Breast epithelium (tissue), 4 donors: Measurements from ENCODE around the gene ZMYND8. TPM values are rescaled to one million over a fixed set of nuclear protein-coding genes. Genes with fewer than 3 reads are reported as not detected.
A peak's percentile ranks its signal among the peaks of the same experiment; 100 is the strongest.
"Not testable (repeated sequence)": the region's sequence is repeated elsewhere in the genome, so short reads cannot be mapped to it uniquely, and the experiment has no call there.

Source experiments
- DNase-seq, 2 donors: peaks; one replicate each; pipeline ENCODE4 v3.0.0-alpha.2; 2019; ENCODE audit warnings: low spot score in 2 of 2
- H3K27ac ChIP-seq, 2 donors: fragments of 200-600 bp; sonication (generic) in 1 of 2; one replicate each; pipeline ENCODE4 v1.5.1; 2016 to 2019; ENCODE audit warnings: mild to moderate bottlenecking in 1 of 2
- H3K27me3 ChIP-seq, 2 donors: fragments of 200-600 bp; sonication (generic) in 1 of 2; one replicate each; pipeline versions ENCODE4 v1.5.1 to v1.6.0; 2017 to 2019; ENCODE audit warnings: control low read depth in 1 of 2, mild to moderate bottlenecking in 1 of 2
- H3K36me3 ChIP-seq: fragments of 200-600 bp; one replicate; pipeline ENCODE4 v1.5.1; 2019
- H3K4me1 ChIP-seq, 2 donors: fragments of 200-600 bp; sonication (generic); one replicate each; pipeline ENCODE4 v1.5.1; 2016 to 2019; ENCODE audit warnings: control low read depth in 1 of 2
- H3K4me3 ChIP-seq, 3 donors: fragments of 200-600 bp; sonication (generic); 1 replicate in 2 of 3; 2 replicates in 1 of 3; pipeline ENCODE4 v1.5.1; 2016 to 2019; ENCODE audit warnings: mild to moderate bottlenecking in 3 of 3, moderate library complexity in 2 of 3
- H3K9me3 ChIP-seq, 2 donors: fragments of 200-600 bp; sonication (generic) in 1 of 2; one replicate each; pipeline ENCODE4 v1.5.1; 2016 to 2019; ENCODE audit warnings: control low read depth in 1 of 2
- CTCF ChIP-seq, 3 donors: fragments of 450-650 bp; IDR thresholded peaks; one replicate each; pipeline ENCODE4 v1.5.1; 2016 to 2017; ENCODE audit warnings: antibody characterized with exemption in 3 of 3, mild to moderate bottlenecking in 3 of 3, moderate library complexity in 3 of 3
- POLR2A ChIP-seq: fragments of 450-650 bp; IDR thresholded peaks from one replicate; pipeline ENCODE4 v1.6.1; 2016; ENCODE audit warnings: antibody characterized with exemption, mild to moderate bottlenecking, moderate library complexity
- POLR2AphosphoS5 ChIP-seq, 3 donors: sonication (generic); formaldehyde crosslinking; IDR thresholded peaks; one replicate each; pipeline ENCODE4 v1.6.1; 2017; ENCODE audit warnings: antibody characterized with exemption in 3 of 3
- intact Hi-C: fragments of 100-400 bp; cut with DNase I; formaldehyde crosslinking; loops from one replicate; pipeline ENCODE4 v1.15.1; 2023; ENCODE audit warnings: low total_unique reads
- total RNA-seq, 3 donors: library from RNA; depleted of rRNA; stranded (reverse); fragments of >200 nt; gene quantifications; one replicate each; pipeline ENCODE4 v1.1.0, GENCODE V29; 2016

ZMYND8 gene
- total RNA-seq, 3 donors from 2014 or later: 40.6 to 47.7 (median 41.4) TPM

GRCh38 chr20:47283411-47283810 lies 73.1 kb downstream of the ZMYND8 start:
- no peaks in the 10 kb centered on the region for H3K9me3 ChIP-seq
- no peaks in the 10 kb centered on the region for H3K36me3 ChIP-seq
- H3K4me1 ChIP-seq: no peaks in the 10 kb centered on the region
- no peak overlapping the region for H3K4me3 ChIP-seq
- no peaks in the 10 kb centered on the region for H3K27me3 ChIP-seq
- intact Hi-C loops: no loop called here
- H3K27ac ChIP-seq: no peak overlapping the region
- TF ChIP-seq CTCF (IDR thresholded peaks at IDR 0.05) (no peak), POLR2A (no peak), POLR2AphosphoS5 (IDR thresholded peaks at IDR 0.05) (no peak)
- no peak for DNase-seq

- no peak for DNase-seq
- intact Hi-C loops: no loop called here
- Histone ChIP-seq H3K4me1 (no peaks in the 10 kb centered on the region), H3K27me3 (no peaks in the 10 kb centered on the region), H3K4me3 (no peak overlapping the region), H3K27ac (no peak overlapping the region), H3K9me3 (no peaks in the 10 kb centered on the region), H3K36me3 (no peaks in the 10 kb centered on the region)
- TF ChIP-seq POLR2AphosphoS5 (IDR thresholded peaks at IDR 0.05) (no peak), CTCF (IDR thresholded peaks at IDR 0.05) (peak in 1 of 3 donors; percentile 5)
These were observed 73.6 kb downstream of the ZMYND8 start for GRCh38 chr20:47282864-47283263.

GRCh38 chr20:47281376-47281775 lies 75.1 kb downstream of the ZMYND8 start:
- no peak for TF ChIP-seq POLR2AphosphoS5 (IDR thresholded peaks at IDR 0.05)
- intact Hi-C loops: no loop called here
- Histone ChIP-seq H3K4me3 (no peak overlapping the region), H3K4me1 (no peaks in the 10 kb centered on the region), H3K36me3 (no peaks in the 10 kb centered on the region), H3K27ac (no peak overlapping the region), H3K27me3 (no peaks in the 10 kb centered on the region), H3K9me3 (no peaks in the 10 kb centered on the region)
- DNase-seq: no peak

- intact Hi-C loops: no loop called here
- Histone ChIP-seq H3K4me1 (peaks cover 0 to 3% of the 10 kb centered on the region in 2 donors), H3K27me3 (no peaks in the 10 kb centered on the region), H3K36me3 (no peaks in the 10 kb centered on the region), H3K9me3 (no peaks in the 10 kb centered on the region), H3K4me3 (no peak overlapping the region), H3K27ac (no peak overlapping the region)
- DNase-seq: no peak
- TF ChIP-seq CTCF (IDR thresholded peaks at IDR 0.05) (no peak), POLR2AphosphoS5 (IDR thresholded peaks at IDR 0.05) (no peak), POLR2A (no peak)
These were observed 75.8 kb downstream of the ZMYND8 start for GRCh38 chr20:47280668-47281067.

GRCh38 chr20:47280228-47280627 lies 76.3 kb downstream of the ZMYND8 start:
- H3K4me1 ChIP-seq: peaks cover 0 to 4% of the 10 kb centered on the region in 2 donors
- H3K27ac ChIP-seq: no peak overlapping the region
- no peaks in the 10 kb centered on the region for H3K36me3 ChIP-seq
- no peak overlapping the region for H3K4me3 ChIP-seq
- no peak for DNase-seq
- no peaks in the 10 kb centered on the region for H3K27me3 ChIP-seq
- H3K9me3 ChIP-seq: no peaks in the 10 kb centered on the region
- TF ChIP-seq CTCF (IDR thresholded peaks at IDR 0.05): no peak
- TF ChIP-seq POLR2AphosphoS5 (IDR thresholded peaks at IDR 0.05): no peak
- no peak for TF ChIP-seq POLR2A
- intact Hi-C loops: no loop called here

GRCh38 chr20:47278907-47279348 lies 77.6 kb downstream of the ZMYND8 start:
- Histone ChIP-seq H3K27ac (peak overlapping the region; percentile 29 to 64), H3K4me1 (peaks cover 8 to 14% of the 10 kb centered on the region in 2 donors), H3K4me3 (no peak overlapping the region), H3K36me3 (no peaks in the 10 kb centered on the region), H3K27me3 (no peaks in the 10 kb centered on the region), H3K9me3 (no peaks in the 10 kb centered on the region)
- DNase-seq: no peak
- intact Hi-C loops: no loop called here
- no peak for TF ChIP-seq POLR2AphosphoS5 (IDR thresholded peaks at IDR 0.05)
- TF ChIP-seq POLR2A: no peak
- TF ChIP-seq CTCF (IDR thresholded peaks at IDR 0.05): no peak

- Histone ChIP-seq H3K4me1 (peaks cover 13 to 16% of the 10 kb centered on the region in 2 donors), H3K27ac (peak overlapping the region; percentile 25 to 64)
- H3K4me3 ChIP-seq, intact Hi-C loops, H3K27me3 ChIP-seq, H3K9me3 ChIP-seq, H3K36me3 ChIP-seq, DNase-seq: not testable (repeated sequence)
These were observed 79.0 kb downstream of the ZMYND8 start for GRCh38 chr20:47277535-47277872.
